ENCODE results near the gene GCGR.
A peak's percentile ranks its signal among the peaks of the same experiment; 100 is the strongest.
"Not testable (repeated sequence)": the region's sequence is repeated elsewhere in the genome, so short reads cannot be mapped to it uniquely, and the experiment has no call there.

The GCGR gene

DNA sequence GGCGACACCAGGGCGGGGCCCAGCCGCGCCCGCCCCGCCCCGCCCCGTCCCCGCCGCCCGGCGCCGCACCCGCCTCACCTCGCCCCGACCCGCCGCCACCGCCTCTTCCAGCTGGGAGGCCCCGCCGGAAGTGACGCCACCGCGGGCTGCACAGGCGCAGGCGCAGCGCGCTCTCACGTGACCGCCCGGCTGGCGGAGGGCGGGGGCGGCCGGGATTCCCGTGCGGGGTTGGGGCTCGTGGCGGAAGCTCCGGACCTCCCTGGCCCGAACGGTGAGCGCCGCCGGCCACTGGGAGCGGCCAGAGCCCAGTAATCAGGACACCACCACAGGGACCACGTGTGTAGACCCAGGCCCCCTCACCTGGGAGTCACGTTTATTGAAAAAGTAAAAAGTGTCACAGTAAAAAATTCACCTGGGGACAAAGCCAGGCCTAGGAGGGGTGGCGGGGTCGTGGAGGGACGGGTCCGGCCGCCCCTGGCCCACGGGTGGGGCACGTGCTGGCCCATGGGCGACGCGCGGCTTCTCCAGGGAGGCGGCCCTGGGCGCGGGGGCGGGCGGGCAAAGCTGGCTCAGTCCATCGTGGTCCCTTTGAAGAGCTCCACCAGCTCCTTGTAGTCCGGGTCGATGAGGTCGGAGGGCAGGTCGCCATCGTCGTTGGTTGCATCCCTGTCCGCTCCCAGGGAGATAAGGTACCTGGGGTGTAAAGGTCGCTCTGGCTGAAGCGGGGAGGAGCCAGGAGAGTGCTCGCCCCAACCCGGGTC lies 29.4 kb downstream of the GCGR start, which contains the start of gene MCRIP1:
TSS of gene MCRIP1 (minus strand) at position 132 of the 761 bp plus-strand sequence. CDS start 8,785 bp downstream, outside the sequence.
- peak; percentile 97 for DNase-seq (ENCODE audit: low read depth)
- TF ChIP-seq, protein P1, sequence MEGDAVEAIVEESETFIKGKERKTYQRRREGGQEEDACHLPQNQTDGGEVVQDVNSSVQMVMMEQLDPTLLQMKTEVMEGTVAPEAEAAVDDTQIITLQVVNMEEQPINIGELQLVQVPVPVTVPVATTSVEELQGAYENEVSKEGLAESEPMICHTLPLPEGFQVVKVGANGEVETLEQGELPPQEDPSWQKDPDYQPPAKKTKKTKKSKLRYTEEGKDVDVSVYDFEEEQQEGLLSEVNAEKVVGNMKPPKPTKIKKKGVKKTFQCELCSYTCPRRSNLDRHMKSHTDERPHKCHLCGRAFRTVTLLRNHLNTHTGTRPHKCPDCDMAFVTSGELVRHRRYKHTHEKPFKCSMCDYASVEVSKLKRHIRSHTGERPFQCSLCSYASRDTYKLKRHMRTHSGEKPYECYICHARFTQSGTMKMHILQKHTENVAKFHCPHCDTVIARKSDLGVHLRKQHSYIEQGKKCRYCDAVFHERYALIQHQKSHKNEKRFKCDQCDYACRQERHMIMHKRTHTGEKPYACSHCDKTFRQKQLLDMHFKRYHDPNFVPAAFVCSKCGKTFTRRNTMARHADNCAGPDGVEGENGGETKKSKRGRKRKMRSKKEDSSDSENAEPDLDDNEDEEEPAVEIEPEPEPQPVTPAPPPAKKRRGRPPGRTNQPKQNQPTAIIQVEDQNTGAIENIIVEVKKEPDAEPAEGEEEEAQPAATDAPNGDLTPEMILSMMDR (IDR thresholded peaks at IDR 0.05; ENCODE audit: insufficient read depth, low read depth, low read length, missing control alignments) = no peak
- peak within 1 kb of the TSS; percentile 92 for H3K4me3 ChIP-seq (ENCODE audit: low read depth, low read length)

DNA sequence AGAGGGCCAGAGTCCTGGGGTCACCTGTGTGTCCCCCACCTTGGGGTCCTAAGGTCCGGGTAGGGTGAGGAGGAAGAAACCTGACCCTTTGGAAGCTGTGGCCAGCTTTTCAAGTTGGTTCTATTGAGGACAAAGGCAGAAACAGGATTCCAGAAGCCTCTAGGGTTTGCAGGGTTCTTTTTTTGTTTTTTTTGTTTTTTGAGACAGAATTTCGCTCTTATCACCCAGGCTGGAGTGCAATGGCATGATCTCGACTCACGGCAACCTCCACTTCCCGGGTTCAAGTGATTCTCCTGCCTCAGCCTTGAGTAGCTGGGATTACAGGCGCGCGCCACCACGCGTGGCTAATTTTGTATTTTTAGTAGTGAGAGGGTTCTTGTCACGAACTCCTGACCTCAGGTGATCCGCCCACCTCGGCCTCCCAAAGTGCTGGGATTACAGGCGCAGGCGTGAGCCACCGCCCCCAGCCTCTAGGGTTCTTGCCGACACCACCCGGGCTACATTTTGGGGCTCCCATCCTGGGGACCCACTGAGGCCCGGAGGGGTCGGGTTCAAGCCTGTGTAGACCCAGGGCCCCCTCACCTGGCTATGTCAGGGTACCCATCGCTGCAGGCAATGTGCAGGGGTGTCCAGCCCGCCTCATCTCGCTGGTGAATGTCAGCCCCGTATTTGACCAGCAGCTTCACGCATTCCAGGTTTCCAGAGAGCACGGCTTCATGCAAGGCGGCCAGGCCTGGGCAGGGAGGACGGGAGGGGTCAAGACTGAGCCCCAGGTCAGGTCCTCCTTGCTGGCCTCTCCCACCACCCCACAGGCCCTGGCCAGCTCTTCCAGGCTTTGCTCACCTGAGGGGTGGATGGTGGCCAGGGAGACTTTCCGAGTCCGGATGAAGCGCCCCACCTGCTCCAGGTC lies 30.2 kb downstream of the GCGR start:
- H3K4me3 ChIP-seq (ENCODE audit: low read depth, low read length) = peak overlapping the region; percentile 92
- TF ChIP-seq, protein P1 (IDR thresholded peaks at IDR 0.05; ENCODE audit: insufficient read depth, low read depth, low read length, missing control alignments) = no peak
- no peak for DNase-seq (ENCODE audit: low read depth)

GRCh38 chr17:81834831-81835267 lies 30.9 kb downstream of the GCGR start, which contains the start of gene PPP1R27:
PPP1R27 (minus strand) TSS chr17:81835050; CDS start chr17:81834953, 97 bp downstream.
- no peak for DNase-seq (ENCODE audit: low read depth)
- TF ChIP-seq, protein P1 (IDR thresholded peaks at IDR 0.05; ENCODE audit: insufficient read depth, low read depth, low read length, missing control alignments) = no peak

DNA sequence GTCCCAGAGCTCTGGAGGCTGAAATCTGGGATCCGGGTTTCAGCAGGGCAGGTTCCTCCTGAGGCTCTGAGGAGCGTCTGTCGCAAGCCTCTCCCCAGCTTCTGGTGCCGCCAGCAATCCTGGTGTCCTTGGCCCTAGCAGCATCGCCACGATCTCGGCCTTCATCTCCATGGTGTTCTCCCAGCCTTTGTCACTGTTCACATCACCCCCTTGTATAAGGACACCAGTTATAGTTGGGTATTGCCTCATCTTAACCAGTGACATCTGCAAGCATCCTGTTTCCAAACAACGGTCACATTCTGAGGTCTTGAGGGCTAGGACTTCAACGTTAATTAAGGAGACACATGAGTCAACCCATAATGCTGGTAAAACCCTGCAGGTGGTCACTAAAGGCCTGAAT lies 33.7 kb downstream of the GCGR start:
- TF ChIP-seq, protein P1 (IDR thresholded peaks at IDR 0.05; ENCODE audit: insufficient read depth, low read depth, low read length, missing control alignments) = no peak
- no peak for DNase-seq (ENCODE audit: low read depth)
- H3K4me3 ChIP-seq (ENCODE audit: low read depth, low read length) = no peak overlapping the region

More at GRCh38 chr17:81834831-81835267, 30.9 kb downstream of the GCGR start, which contains the start of gene PPP1R27:
- H3K4me3 ChIP-seq (ENCODE audit: low read depth, low read length) = peak within 1 kb of the TSS; percentile 92

GRCh38 chr17:81838753-81839255 lies 34.9 kb downstream of the GCGR start:
- TF ChIP-seq, protein P1 (IDR thresholded peaks at IDR 0.05; ENCODE audit: insufficient read depth, low read depth, low read length, missing control alignments) = no peak
- no peak for DNase-seq (ENCODE audit: low read depth)
- H3K4me3 ChIP-seq (ENCODE audit: low read depth, low read length) = no peak overlapping the region

- TF ChIP-seq, protein P1 (IDR thresholded peaks at IDR 0.05; ENCODE audit: insufficient read depth, low read depth, low read length, missing control alignments) = no peak
- no peak for DNase-seq (ENCODE audit: low read depth)
- H3K4me3 ChIP-seq (ENCODE audit: low read depth, low read length) = no peak overlapping the region
Measured at GRCh38 chr17:81839301-81839700, 35.4 kb downstream of the GCGR start.

DNA sequence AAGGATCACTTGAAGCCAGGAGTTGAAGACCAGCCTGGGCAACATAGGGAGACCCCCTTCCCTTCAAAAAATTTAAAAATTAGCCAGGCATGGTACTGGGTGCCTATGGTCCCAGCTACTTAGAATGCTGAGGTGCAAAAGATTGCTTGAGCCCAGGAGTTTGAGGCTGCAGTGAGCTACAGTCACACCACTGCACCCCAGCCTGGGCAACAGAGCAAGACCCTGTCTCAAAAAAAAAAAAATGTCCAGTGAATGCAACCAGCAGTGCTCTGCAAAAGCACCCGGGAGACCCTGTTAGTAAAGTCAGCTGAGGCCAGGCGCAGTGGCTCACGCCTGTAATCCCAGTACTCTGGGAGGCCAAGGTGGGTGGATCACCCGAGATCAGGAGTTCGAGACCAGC lies 36.1 kb downstream of the GCGR start:
- not testable (repeated sequence) for DNase-seq (ENCODE audit: low read depth); H3K4me3 ChIP-seq (ENCODE audit: low read depth, low read length)
